DOHH2 (cell line): ENCODE measurements around the gene SSPN.

ENCODE experiments used
- H3F3A ChIP-seq: fragments of 200-600 bp; sonication (generic), shearing (Covaris generic); 2 replicates; pipeline ENCODE4 v1.6.0; 2016; ENCODE audit warnings: antibody characterized with exemption, mild to moderate bottlenecking; ENCODE audit not compliant: control insufficient read depth, insufficient read depth
- H3K27ac ChIP-seq: fragments of 200-600 bp; sonication (generic); 2 replicates; pipeline ENCODE4 v1.5.1; 2014; ENCODE audit warnings: low read depth, mild to moderate bottlenecking, low read length, moderate library complexity
- H3K27me3 ChIP-seq: fragments of 200-600 bp; sonication (generic); 2 replicates; pipeline ENCODE4 v1.6.1; 2014; ENCODE audit warnings: mild to moderate bottlenecking, low read length, mixed read lengths; ENCODE audit not compliant: control insufficient read depth
- H3K36me3 ChIP-seq: fragments of 200-600 bp; sonication (generic); 2 replicates; pipeline ENCODE4 v1.6.1; 2014; ENCODE audit warnings: mild to moderate bottlenecking, low read length, moderate library complexity, mixed read lengths; ENCODE audit not compliant: control insufficient read depth
- H3K4me1 ChIP-seq: fragments of 200-600 bp; sonication (generic); 2 replicates; pipeline ENCODE4 v1.6.1; 2014; ENCODE audit warnings: mild to moderate bottlenecking, low read length, mixed read lengths; ENCODE audit not compliant: control insufficient read depth
- H3K4me2 ChIP-seq: fragments of 200-600 bp; sonication (generic); 2 replicates; pipeline ENCODE4 v1.6.0; 2014; ENCODE audit warnings: mild to moderate bottlenecking, low read length, moderate library complexity
- H3K4me3 ChIP-seq: fragments of 200-600 bp; sonication (generic); 2 replicates; pipeline ENCODE4 v1.5.1; 2014; ENCODE audit warnings: mild to moderate bottlenecking, low read length, mixed read lengths
- H3K79me2 ChIP-seq: fragments of 200-600 bp; sonication (generic); 2 replicates; pipeline ENCODE4 v1.6.1; 2014; ENCODE audit warnings: mild to moderate bottlenecking, low read length, mixed read lengths; ENCODE audit not compliant: control insufficient read depth
- H3K9me2 ChIP-seq: fragments of 200-600 bp; sonication (generic); replicated peaks from 2 replicates; pipeline ENCODE4 v1.6.1; 2014; ENCODE audit warnings: mild to moderate bottlenecking, low read length, mixed read lengths; ENCODE audit not compliant: control insufficient read depth
- H3K9me3 ChIP-seq: fragments of 200-600 bp; sonication (generic); 2 replicates; pipeline ENCODE4 v1.6.1; 2014; ENCODE audit warnings: antibody characterized with exemption, low read length, mixed read lengths; ENCODE audit not compliant: control insufficient read depth, insufficient read depth
- H4K20me1 ChIP-seq: fragments of 200-600 bp; sonication (generic); 2 replicates; pipeline ENCODE4 v1.6.0; 2014; ENCODE audit warnings: low read depth, mild to moderate bottlenecking, antibody characterized with exemption, low read length, moderate library complexity; ENCODE audit not compliant: control insufficient read depth, insufficient read depth
- EZH2phosphoT487 ChIP-seq: fragments of 200-600 bp; sonication (generic); IDR thresholded peaks from 2 replicates; pipeline ENCODE4 v1.6.1; 2017; ENCODE audit warnings: borderline replicate concordance, mild to moderate bottlenecking, antibody characterized with exemption, low read length, moderate library complexity, mixed read lengths
- TF ChIP-seq, protein P1 (sequence below): fragments of 200-600 bp; sonication (generic); IDR thresholded peaks from one replicate; pipeline ENCODE4 v1.5.1; 2014; ENCODE audit warnings: antibody characterized with exemption, mild to moderate bottlenecking, low read depth, low read length; ENCODE audit not compliant: poor library complexity, severe bottlenecking

SSPN gene

DNA sequence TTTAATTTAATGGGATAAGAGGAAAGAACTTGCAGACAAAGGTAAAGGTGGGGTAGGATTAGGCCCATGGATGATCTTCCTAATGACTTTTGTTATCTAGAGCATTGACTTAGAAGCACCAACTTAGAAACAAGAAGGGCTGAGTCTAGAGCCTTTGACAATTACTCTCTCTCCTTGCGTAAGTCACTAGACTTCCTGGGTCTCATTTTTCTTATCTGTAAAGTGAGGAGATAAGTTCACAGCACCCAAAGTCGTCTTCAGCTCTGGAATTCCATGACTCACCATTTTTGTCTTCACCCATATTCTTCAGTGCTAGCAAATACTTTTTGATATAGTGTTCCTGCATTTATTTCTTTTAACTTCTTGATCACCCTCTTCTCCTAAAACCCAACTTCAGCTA lies 75.7 kb downstream of the SSPN start:
- no peak overlapping the region for H3K27ac ChIP-seq
- H3K4me1 ChIP-seq, result no peaks in the 10 kb centered on the region
- no peaks in the 10 kb centered on the region for H3F3A ChIP-seq
- H3K36me3 ChIP-seq, result no peaks in the 10 kb centered on the region
- no peaks in the 10 kb centered on the region for H3K79me2 ChIP-seq
- H3K9me3 ChIP-seq, result no peaks in the 10 kb centered on the region
- no peak overlapping the region for H3K4me3 ChIP-seq
- TF ChIP-seq, protein P1, sequence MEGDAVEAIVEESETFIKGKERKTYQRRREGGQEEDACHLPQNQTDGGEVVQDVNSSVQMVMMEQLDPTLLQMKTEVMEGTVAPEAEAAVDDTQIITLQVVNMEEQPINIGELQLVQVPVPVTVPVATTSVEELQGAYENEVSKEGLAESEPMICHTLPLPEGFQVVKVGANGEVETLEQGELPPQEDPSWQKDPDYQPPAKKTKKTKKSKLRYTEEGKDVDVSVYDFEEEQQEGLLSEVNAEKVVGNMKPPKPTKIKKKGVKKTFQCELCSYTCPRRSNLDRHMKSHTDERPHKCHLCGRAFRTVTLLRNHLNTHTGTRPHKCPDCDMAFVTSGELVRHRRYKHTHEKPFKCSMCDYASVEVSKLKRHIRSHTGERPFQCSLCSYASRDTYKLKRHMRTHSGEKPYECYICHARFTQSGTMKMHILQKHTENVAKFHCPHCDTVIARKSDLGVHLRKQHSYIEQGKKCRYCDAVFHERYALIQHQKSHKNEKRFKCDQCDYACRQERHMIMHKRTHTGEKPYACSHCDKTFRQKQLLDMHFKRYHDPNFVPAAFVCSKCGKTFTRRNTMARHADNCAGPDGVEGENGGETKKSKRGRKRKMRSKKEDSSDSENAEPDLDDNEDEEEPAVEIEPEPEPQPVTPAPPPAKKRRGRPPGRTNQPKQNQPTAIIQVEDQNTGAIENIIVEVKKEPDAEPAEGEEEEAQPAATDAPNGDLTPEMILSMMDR, result no peak
- TF ChIP-seq EZH2phosphoT487, result no peak
- no peaks in the 10 kb centered on the region for H4K20me1 ChIP-seq
- H3K27me3 ChIP-seq, result no peaks in the 10 kb centered on the region
- no peaks in the 10 kb centered on the region for H3K9me2 ChIP-seq
- H3K4me2 ChIP-seq, result no peak overlapping the region

DNA sequence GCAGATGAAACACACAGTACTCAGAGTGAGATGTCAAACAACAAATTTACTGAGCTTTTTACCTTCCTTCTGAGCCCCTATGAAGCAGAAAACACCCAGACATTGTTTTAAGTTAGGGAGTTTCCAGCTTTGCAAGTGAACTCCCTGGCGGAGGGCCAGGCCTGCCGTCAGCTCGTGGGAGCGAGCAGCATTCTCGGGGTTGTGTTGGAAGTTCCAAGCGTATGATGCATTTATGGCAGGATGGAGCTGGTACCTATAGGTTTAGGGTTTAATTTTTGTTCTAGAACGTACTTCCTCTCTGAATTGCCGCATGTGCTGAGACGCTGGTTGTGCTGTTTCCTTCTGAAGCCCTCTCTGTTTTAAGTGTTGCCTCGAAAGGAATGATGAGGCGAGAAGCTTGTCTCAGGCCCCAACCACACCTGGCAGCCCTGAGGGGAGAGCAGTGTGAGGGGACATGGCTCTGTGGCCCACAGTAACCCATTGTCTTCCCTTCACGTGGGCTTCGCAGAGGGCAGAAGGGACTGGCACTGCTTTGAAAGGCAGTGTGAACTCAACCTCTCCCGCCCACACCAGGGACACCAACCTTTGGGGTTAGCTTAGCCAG lies 76.6 kb downstream of the SSPN start:
- TF ChIP-seq EZH2phosphoT487, result no peak
- TF ChIP-seq, protein P1, result no peak
- Histone ChIP-seq H3K4me3 (no peak overlapping the region), H3K27ac (no peak overlapping the region), H3K9me2 (no peaks in the 10 kb centered on the region), H3K9me3 (no peaks in the 10 kb centered on the region), H3F3A (no peaks in the 10 kb centered on the region), H3K36me3 (no peaks in the 10 kb centered on the region), H3K4me2 (no peak overlapping the region), H3K27me3 (no peaks in the 10 kb centered on the region), H3K4me1 (no peaks in the 10 kb centered on the region), H4K20me1 (no peaks in the 10 kb centered on the region), H3K79me2 (no peaks in the 10 kb centered on the region)

- no peak for TF ChIP-seq EZH2phosphoT487
- TF ChIP-seq, protein P1, result no peak
- Histone ChIP-seq H3K4me1 (no peaks in the 10 kb centered on the region), H3K4me2 (no peak overlapping the region), H3K36me3 (no peaks in the 10 kb centered on the region), H3K4me3 (no peak overlapping the region), H3K27me3 (no peaks in the 10 kb centered on the region), H3K79me2 (no peaks in the 10 kb centered on the region), H3K9me2 (no peaks in the 10 kb centered on the region), H4K20me1 (no peaks in the 10 kb centered on the region), H3K27ac (no peak overlapping the region), H3F3A (no peaks in the 10 kb centered on the region), H3K9me3 (no peaks in the 10 kb centered on the region)
These were observed 77.5 kb downstream of the SSPN start for GRCh38 chr12:26272851-26273250.
